Mesenchymal stem cell (in vitro differentiated cells and primary cell): ENCODE data around the gene BCAP31.

ENCODE experiments used
- DNase-seq: peaks from one replicate; pipeline ENCODE4 v3.0.0-alpha.2; 2013
- H2AFZ ChIP-seq: one replicate; pipeline ENCODE4 v1.6.1; 2013; ENCODE audit warnings: low read depth, mild to moderate bottlenecking, control low read depth, inconsistent platforms, low read length, moderate library complexity
- H2AK5ac ChIP-seq: 2 replicates; pipeline ENCODE4 v1.6.1; 2013; ENCODE audit warnings: low read length, moderate library complexity, mild to moderate bottlenecking, inconsistent platforms; ENCODE audit not compliant: severe bottlenecking
- H2BK120ac ChIP-seq: one replicate; pipeline ENCODE4 v1.6.1; 2013; ENCODE audit warnings: low read depth, mild to moderate bottlenecking, inconsistent platforms, low read length, moderate library complexity
- H2BK12ac ChIP-seq, 2 experiments: one replicate each; pipeline ENCODE4 v1.6.1; 2013; ENCODE audit warnings: inconsistent platforms in 2 of 2, low read length in 2 of 2, mild to moderate bottlenecking in 2 of 2, moderate library complexity in 2 of 2, control low read depth in 1 of 2
- H2BK15ac ChIP-seq: one replicate; pipeline ENCODE4 v1.6.1; 2013; ENCODE audit warnings: mild to moderate bottlenecking, low read depth, inconsistent platforms; ENCODE audit not compliant: poor library complexity, severe bottlenecking
- H2BK5ac ChIP-seq: 2 replicates; pipeline ENCODE4 v1.6.1; 2013; ENCODE audit warnings: low read depth, mild to moderate bottlenecking, low read length, control low read depth, inconsistent platforms; ENCODE audit not compliant: poor library complexity, severe bottlenecking
- H3K14ac ChIP-seq, 2 experiments: one replicate each; pipeline ENCODE4 v1.6.1; 2013; ENCODE audit warnings: inconsistent platforms in 2 of 2, low read length in 2 of 2, control low read depth in 1 of 2, mild to moderate bottlenecking in 1 of 2, moderate library complexity in 1 of 2
- H3K18ac ChIP-seq, 2 experiments: one replicate each; pipeline ENCODE4 v1.6.1; 2013; ENCODE audit warnings: inconsistent platforms in 2 of 2, low read length in 2 of 2, control low read depth in 1 of 2, low read depth in 1 of 2, mild to moderate bottlenecking in 1 of 2
- H3K23ac ChIP-seq, 2 experiments: one replicate each; pipeline ENCODE4 v1.6.1; 2013; ENCODE audit warnings: inconsistent platforms in 2 of 2, low read length in 2 of 2, mild to moderate bottlenecking in 2 of 2, moderate library complexity in 2 of 2, control low read depth in 1 of 2
- H3K27ac ChIP-seq: 2 replicates; pipeline ENCODE4 v1.5.1; 2013; ENCODE audit warnings: mild to moderate bottlenecking, moderate library complexity, low read length, control low read depth, inconsistent platforms; ENCODE audit not compliant: poor library complexity, severe bottlenecking
- H3K27me3 ChIP-seq, 2 experiments: 2 replicates each; pipeline versions ENCODE4 v1.6.1 to v1.7.0; 2013; ENCODE audit warnings: low read length in 2 of 2, mild to moderate bottlenecking in 2 of 2, moderate library complexity in 2 of 2, control low read depth in 1 of 2, inconsistent platforms in 1 of 2; ENCODE audit not compliant: control insufficient read depth in 1 of 2, insufficient read depth in 1 of 2
- H3K36me3 ChIP-seq, 2 experiments: 2 replicates each; pipeline versions ENCODE4 v1.6.1 to v1.7.0; 2013; ENCODE audit warnings: low read length in 2 of 2, control low read depth in 1 of 2, inconsistent platforms in 1 of 2, low read depth in 1 of 2, mild to moderate bottlenecking in 1 of 2; ENCODE audit not compliant: insufficient read depth in 2 of 2, control insufficient read depth in 1 of 2
- H3K4ac ChIP-seq, 2 experiments: one replicate each; pipeline ENCODE4 v1.6.1; 2013; ENCODE audit warnings: inconsistent platforms in 2 of 2, low read length in 2 of 2, mild to moderate bottlenecking in 2 of 2, moderate library complexity in 2 of 2, control low read depth in 1 of 2, low read depth in 1 of 2
- H3K4me1 ChIP-seq: 2 replicates; pipeline ENCODE4 v1.6.1; 2013; ENCODE audit warnings: low read depth, low read length, control low read depth; ENCODE audit not compliant: control insufficient read depth, insufficient read depth
- H3K4me2 ChIP-seq: 2 replicates; pipeline ENCODE4 v1.6.1; 2013; ENCODE audit warnings: low read length, mild to moderate bottlenecking, inconsistent platforms; ENCODE audit not compliant: poor library complexity, severe bottlenecking
- H3K4me3 ChIP-seq, 2 experiments: 2 replicates each; pipeline versions ENCODE4 v1.5.1 to v1.7.0; 2013; ENCODE audit warnings: low read length in 2 of 2, mild to moderate bottlenecking in 2 of 2, control low read depth in 1 of 2, low read depth in 1 of 2; ENCODE audit not compliant: insufficient read depth in 1 of 2
- H3K79me1 ChIP-seq: replicated peaks from 2 replicates; pipeline ENCODE4 v1.6.1; 2013; ENCODE audit warnings: mild to moderate bottlenecking, control low read depth, low read length, inconsistent platforms; ENCODE audit not compliant: poor library complexity, severe bottlenecking
- H3K9ac ChIP-seq: 2 replicates; pipeline ENCODE4 v1.7.0; 2013; ENCODE audit warnings: mild to moderate bottlenecking, low read length, moderate library complexity
- H3K9me3 ChIP-seq: 2 replicates; pipeline ENCODE4 v1.7.0; 2013; ENCODE audit warnings: mild to moderate bottlenecking, low read length; ENCODE audit not compliant: control insufficient read depth
- H4K8ac ChIP-seq: one replicate; pipeline ENCODE4 v1.6.1; 2013; ENCODE audit warnings: inconsistent platforms, mild to moderate bottlenecking, low read length, moderate library complexity
- H4K91ac ChIP-seq: one replicate; pipeline ENCODE4 v1.6.1; 2013; ENCODE audit warnings: mild to moderate bottlenecking, low read length, inconsistent platforms
- WGBS: methylation state at CpG from one replicate; pipeline ENCODE4 v1.1.7; 2013; ENCODE audit warnings: mixed read lengths; 5-methylcytosine and 5-hydroxymethylcytosine counted together

Gene BCAP31

DNA sequence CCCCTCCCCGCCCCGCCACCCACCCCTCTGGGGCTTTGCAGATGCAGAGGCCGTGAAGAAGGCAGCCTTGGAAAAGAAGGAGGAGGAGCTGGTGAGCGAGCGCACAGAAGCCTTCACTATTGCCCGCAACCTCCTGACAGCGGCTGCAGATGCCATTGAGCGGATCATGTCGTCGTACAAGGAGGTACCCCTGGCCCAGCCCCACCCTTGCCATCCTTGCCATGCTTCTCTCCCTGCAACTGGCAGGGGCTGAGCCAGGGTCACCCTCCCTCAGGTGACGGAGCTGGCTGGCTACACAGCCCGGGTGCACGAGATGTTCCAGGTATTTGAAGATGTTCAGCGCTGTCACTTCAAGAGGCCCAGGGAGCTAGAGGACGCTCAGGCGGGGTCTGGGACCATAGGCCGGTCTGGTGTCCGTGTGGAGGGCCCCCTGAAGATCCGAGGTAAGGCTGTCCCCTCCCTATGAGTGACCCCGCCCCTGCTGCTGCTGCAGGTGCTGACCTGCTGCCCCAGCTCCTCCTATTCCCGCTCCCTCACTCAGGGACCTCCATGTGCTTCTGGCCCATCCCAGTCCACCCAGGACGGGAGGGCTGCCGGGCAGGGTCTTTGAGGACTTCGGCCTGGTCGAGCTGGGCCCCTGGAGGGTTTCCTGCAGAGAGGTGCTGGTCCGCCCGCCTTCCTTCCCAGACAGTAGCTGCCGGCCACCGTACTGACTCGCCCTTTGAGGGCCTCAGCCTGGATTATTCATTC lies 12.1 kb upstream of the BCAP31 start:
- Histone ChIP-seq H3K79me1 (no peaks in the 10 kb centered on the region), H3K27ac (no peak overlapping the region), H4K8ac (no peak overlapping the region), H3K4me1 (peaks cover 2% of the 10 kb centered on the region), H3K4ac (no peak overlapping the region), H3K36me3 (peaks cover 15 to 43% of the 10 kb centered on the region in 2 experiments), H2AFZ (no peak overlapping the region), H3K9ac (no peak overlapping the region), H2BK12ac (no peak overlapping the region), H3K18ac (no peak overlapping the region), H3K27me3 (no peaks in the 10 kb centered on the region), H3K4me2 (no peak overlapping the region), H3K4me3 (no peak overlapping the region), H3K23ac (no peak overlapping the region), H2BK120ac (no peak overlapping the region), H4K91ac (no peak overlapping the region), H3K14ac (no peak overlapping the region), H2BK15ac (no peak overlapping the region), H3K9me3 (peaks cover 17% of the 10 kb centered on the region), H2BK5ac (no peak overlapping the region), H2AK5ac (no peak overlapping the region)
- no peak for DNase-seq
- 91% methylated on average over 29 of the region's 30 CpGs for WGBS

DNA sequence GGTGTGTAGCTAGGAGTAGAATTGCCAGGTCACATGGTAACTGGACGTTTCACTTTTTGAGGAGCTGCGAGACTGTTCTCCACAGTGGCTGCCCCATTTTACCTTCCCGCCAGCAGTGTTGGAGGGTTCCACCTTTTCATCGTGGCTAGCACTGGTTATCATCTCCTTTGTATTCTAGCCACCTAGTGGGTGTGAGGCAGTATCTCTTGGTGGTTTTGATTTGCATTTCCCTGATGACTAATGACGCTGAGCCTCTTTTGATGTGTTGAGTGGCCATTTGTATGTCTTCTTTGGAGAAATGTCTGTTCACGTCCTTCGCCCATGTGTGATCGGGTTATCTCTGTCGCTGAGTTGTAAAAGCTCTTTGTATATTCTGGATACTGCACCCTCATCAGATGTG lies 11.1 kb upstream of the BCAP31 start:
- H3K9me3 ChIP-seq: peaks cover 25% of the 10 kb centered on the region
- no peak overlapping the region for H3K4ac ChIP-seq
- no peak overlapping the region for H3K9ac ChIP-seq
- DNase-seq: no peak
- H2AFZ ChIP-seq: no peak overlapping the region
- H2BK5ac ChIP-seq: no peak overlapping the region
- peaks cover 15 to 36% of the 10 kb centered on the region in 2 experiments for H3K36me3 ChIP-seq
- WGBS: 76% methylated on average over 9 of the region's 9 CpGs
- H3K4me3 ChIP-seq: no peak overlapping the region
- H2BK120ac ChIP-seq: no peak overlapping the region
- no peaks in the 10 kb centered on the region for H3K79me1 ChIP-seq
- H3K4me1 ChIP-seq: peaks cover 2% of the 10 kb centered on the region
- no peak overlapping the region for H3K14ac ChIP-seq
- no peak overlapping the region for H4K8ac ChIP-seq
- no peak overlapping the region for H2BK12ac ChIP-seq
- no peaks in the 10 kb centered on the region for H3K27me3 ChIP-seq
- H3K27ac ChIP-seq: no peak overlapping the region
- H3K23ac ChIP-seq: no peak overlapping the region
- no peak overlapping the region for H3K4me2 ChIP-seq
- H2BK15ac ChIP-seq: no peak overlapping the region
- H3K18ac ChIP-seq: no peak overlapping the region
- H4K91ac ChIP-seq: no peak overlapping the region
- no peak overlapping the region for H2AK5ac ChIP-seq

DNA sequence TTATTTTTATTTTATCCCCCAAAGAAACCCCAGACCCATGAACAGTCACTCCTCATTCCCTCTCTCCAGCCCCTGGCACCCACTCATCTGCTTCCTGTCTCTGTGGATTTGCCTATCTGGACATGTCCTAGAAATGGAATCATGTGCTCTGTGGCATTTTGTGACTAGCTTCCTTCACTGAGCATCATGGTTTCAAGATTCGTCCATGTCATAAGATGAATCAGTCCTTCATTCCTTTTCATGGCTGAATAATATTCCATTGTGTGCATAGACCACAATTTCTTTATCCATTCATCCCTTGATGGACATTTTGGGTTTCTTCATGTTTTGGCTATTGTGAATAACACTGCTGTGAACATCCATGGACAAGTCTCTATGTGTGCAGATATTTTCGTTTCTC lies 10.7 kb upstream of the BCAP31 start:
- no peak overlapping the region for H2BK12ac ChIP-seq
- H3K4me2 ChIP-seq: no peak overlapping the region
- no peaks in the 10 kb centered on the region for H3K79me1 ChIP-seq
- H3K14ac ChIP-seq: no peak overlapping the region
- H3K27ac ChIP-seq: no peak overlapping the region
- H2BK15ac ChIP-seq: no peak overlapping the region
- DNase-seq: no peak
- H3K18ac ChIP-seq: no peak overlapping the region
- no peak overlapping the region for H3K4me3 ChIP-seq
- H3K4me1 ChIP-seq: peaks cover 2% of the 10 kb centered on the region
- H3K9ac ChIP-seq: no peak overlapping the region
- no peaks in the 10 kb centered on the region for H3K27me3 ChIP-seq
- H4K8ac ChIP-seq: no peak overlapping the region
- no peak overlapping the region for H2AK5ac ChIP-seq
- H4K91ac ChIP-seq: no peak overlapping the region
- H3K23ac ChIP-seq: no peak overlapping the region
- peaks cover 16 to 32% of the 10 kb centered on the region in 2 experiments for H3K36me3 ChIP-seq
- H2BK5ac ChIP-seq: no peak overlapping the region
- H3K9me3 ChIP-seq: peaks cover 25% of the 10 kb centered on the region
- H2AFZ ChIP-seq: no peak overlapping the region
- WGBS: 80% methylated on average over 1 of the region's 2 CpGs
- H3K4ac ChIP-seq: no peak overlapping the region
- H2BK120ac ChIP-seq: no peak overlapping the region

DNA sequence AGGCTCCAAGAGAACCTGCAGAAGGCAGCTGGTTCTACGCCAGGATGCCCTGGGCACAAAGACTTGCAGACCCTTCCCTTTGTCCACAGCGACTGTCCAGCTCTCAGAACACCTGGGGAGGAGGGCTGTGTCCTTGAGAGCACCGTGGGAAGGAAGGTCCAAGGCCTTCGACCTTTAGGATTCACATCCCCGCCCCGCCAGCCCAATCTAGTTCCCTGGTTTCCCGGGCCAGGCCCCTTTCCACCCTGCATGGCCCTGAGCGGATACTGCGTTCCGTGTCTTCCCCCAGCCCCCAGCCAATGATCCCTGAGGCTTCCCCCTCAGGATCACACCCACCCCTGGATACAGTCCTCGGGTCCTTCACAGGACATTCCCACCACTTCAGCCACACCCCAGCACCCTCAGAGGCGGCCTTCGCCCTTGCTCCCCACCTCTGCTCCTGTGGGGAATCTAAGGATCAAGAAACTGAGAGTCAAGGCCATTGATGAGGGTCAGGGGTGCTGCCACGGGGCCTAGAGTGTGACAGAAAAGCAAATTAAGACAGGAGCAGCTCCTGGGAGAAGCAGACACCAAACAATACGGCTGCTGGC lies 9.6 kb upstream of the BCAP31 start:
- Histone ChIP-seq H2BK120ac (no peak overlapping the region), H3K14ac (no peak overlapping the region), H2AFZ (no peak overlapping the region), H2AK5ac (no peak overlapping the region), H3K27ac (no peak overlapping the region), H4K91ac (no peak overlapping the region), H3K4ac (no peak overlapping the region), H2BK15ac (no peak overlapping the region), H3K9ac (no peak overlapping the region), H3K27me3 (no peaks in the 10 kb centered on the region), H3K36me3 (peaks cover 21 to 38% of the 10 kb centered on the region in 2 experiments), H3K79me1 (no peaks in the 10 kb centered on the region), H3K4me1 (peaks cover 2% of the 10 kb centered on the region), H3K4me3 (no peak overlapping the region), H2BK5ac (no peak overlapping the region), H3K9me3 (peaks cover 25% of the 10 kb centered on the region), H4K8ac (no peak overlapping the region), H3K23ac (no peak overlapping the region), H3K4me2 (no peak overlapping the region), H3K18ac (no peak overlapping the region), H2BK12ac (no peak overlapping the region)
- WGBS: 90% methylated on average over 12 of the region's 15 CpGs
- DNase-seq: no peak
